Measurements from ENCODE around the gene SPSB2. TPM values are rescaled to one million over a fixed set of nuclear protein-coding genes. Genes with fewer than 3 reads are reported as not detected.
"Not testable (repeated sequence)": the region's sequence is repeated elsewhere in the genome, so short reads cannot be mapped to it uniquely, and the experiment has no call there.

SPSB2 gene
- total and polyA plus RNA-seq, 9 donors: 0.38 to 14.7 (median 8.3) TPM

- no peaks in the 10 kb centered on the region for H3K9me3 ChIP-seq
- DNase-seq: peak in 1 of 5 donors; percentile 36
- H3K27ac ChIP-seq: no peak overlapping the region
- peaks cover 4% of the 10 kb centered on the region for H3K4me1 ChIP-seq (ENCODE audit: insufficient read depth)
- no peaks in the 10 kb centered on the region for H3K27me3 ChIP-seq
- peak overlapping the region; percentile 78 for H3K4me3 ChIP-seq
- intact Hi-C loops (cut with DNase I): no loop called here
- WGBS, 3 donors: 13 to 17% (median 14%) methylated on average over 29 of the region's 29 CpGs
- no peaks in the 10 kb centered on the region for H3K36me3 ChIP-seq
- TF ChIP-seq CTCF (IDR thresholded peaks at IDR 0.05) (no peak), POLR2A (IDR thresholded peaks at IDR 0.05) (no peak), EP300 (IDR thresholded peaks at IDR 0.05) (no peak)
These were observed 42.1 kb upstream of the SPSB2 start for GRCh38 chr12:6914947-6915788.

- intact Hi-C loops (cut with DNase I): no loop called here
- peaks cover 4% of the 10 kb centered on the region for H3K4me1 ChIP-seq (ENCODE audit: insufficient read depth)
- H3K36me3 ChIP-seq: no peaks in the 10 kb centered on the region
- H3K9me3 ChIP-seq: no peaks in the 10 kb centered on the region
- H3K27me3 ChIP-seq: no peaks in the 10 kb centered on the region
- 0 to 1% (median 1%) methylated on average over 49 to 68 of the region's 68 CpGs for WGBS, 3 donors
- peak within 1 kb of the TSS in 1 of 2 donors; percentile 26 for H3K27ac ChIP-seq
- TF ChIP-seq POLR2A (IDR thresholded peaks at IDR 0.05): peak; percentile 39
- TF ChIP-seq EP300 (IDR thresholded peaks at IDR 0.05): no peak
- TF ChIP-seq CTCF (IDR thresholded peaks at IDR 0.05): no peak
- peak within 1 kb of the TSS; percentile 78 for H3K4me3 ChIP-seq
- DNase-seq: peak; percentile 73 to 84 (median 77)
These were observed 41.3 kb upstream of the SPSB2 start, which contains the start of gene ENO2 for GRCh38 chr12:6914246-6914946. Gene ENO2, plus strand, starts transcription at chr12:6914580. Its CDS starts 1,253 bp downstream, at chr12:6915833.

GRCh38 chr12:6912164-6912935, 39.2 kb upstream of the SPSB2 start:
- Histone ChIP-seq H3K27ac (no peak overlapping the region), H3K27me3 (no peaks in the 10 kb centered on the region), H3K4me1 (ENCODE audit: insufficient read depth) (peaks cover 4% of the 10 kb centered on the region), H3K4me3 (no peak overlapping the region), H3K36me3 (no peaks in the 10 kb centered on the region), H3K9me3 (no peaks in the 10 kb centered on the region)
- intact Hi-C loops (cut with DNase I): no loop called here
- WGBS, 3 donors: 58 to 77% (median 66%) methylated on average over 15 of the region's 15 CpGs
- DNase-seq: peak in 1 of 5 donors; percentile 34
- TF ChIP-seq CTCF (IDR thresholded peaks at IDR 0.05): no peak
- TF ChIP-seq POLR2A (IDR thresholded peaks at IDR 0.05): no peak

- intact Hi-C loops (cut with DNase I): no loop called here
- no peak overlapping the region for H3K27ac ChIP-seq
- 84 to 88% (median 84%) methylated on average over 4 of the region's 4 CpGs for WGBS, 3 donors
- no peaks in the 10 kb centered on the region for H3K27me3 ChIP-seq
- no peaks in the 10 kb centered on the region for H3K9me3 ChIP-seq
- H3K36me3 ChIP-seq: no peaks in the 10 kb centered on the region
- no peak for DNase-seq
- no peak for TF ChIP-seq EP300 (IDR thresholded peaks at IDR 0.05)
- TF ChIP-seq POLR2A (IDR thresholded peaks at IDR 0.05): no peak
- no peak for TF ChIP-seq CTCF (IDR thresholded peaks at IDR 0.05)
- no peak overlapping the region for H3K4me3 ChIP-seq
- peaks cover 4% of the 10 kb centered on the region for H3K4me1 ChIP-seq (ENCODE audit: insufficient read depth)
These were observed 36.5 kb upstream of the SPSB2 start for GRCh38 chr12:6909421-6910145.

- H3K27ac ChIP-seq; intact Hi-C loops (cut with DNase I); H3K27me3 ChIP-seq; H3K4me1 ChIP-seq (ENCODE audit: insufficient read depth); DNase-seq; H3K36me3 ChIP-seq; H3K9me3 ChIP-seq; H3K4me3 ChIP-seq: not testable (repeated sequence)
- 93 to 98% (median 95%) methylated on average over 11 of the region's 11 CpGs for WGBS, 3 donors
These were observed 35.0 kb upstream of the SPSB2 start for GRCh38 chr12:6908141-6908540.
